ENCODE data around the gene ARMC3. TPM values are rescaled to one million over a fixed set of nuclear protein-coding genes. Genes with fewer than 3 reads are reported as not detected.

ARMC3 gene
- polyA plus RNA-seq, 1 donor from 2014 or later, result 0.22 TPM

DNA sequence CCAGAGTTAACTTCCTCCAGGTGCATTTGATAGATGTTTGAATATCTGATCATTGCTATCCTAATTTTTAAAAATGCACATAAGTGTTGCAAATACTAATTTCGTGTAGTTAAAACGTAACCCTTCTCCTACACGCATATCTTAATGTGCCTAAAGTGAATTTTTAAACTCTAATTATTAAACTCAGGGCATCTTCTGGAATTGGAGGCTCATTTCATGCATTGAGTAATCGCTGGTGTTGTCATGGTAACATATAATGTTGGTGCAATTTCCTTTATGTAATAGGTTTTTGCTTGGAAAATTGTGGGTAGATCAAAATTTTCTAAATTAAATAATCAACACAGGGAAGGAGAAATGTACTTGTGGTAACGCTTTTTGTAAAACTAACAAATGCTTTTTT is 56.2 kb downstream of the ARMC3 start:
- no peaks in the 10 kb centered on the region for H3K36me3 ChIP-seq (ENCODE audit: insufficient read depth, low read length)
- H3K9me3 ChIP-seq (ENCODE audit: low read length), result no peaks in the 10 kb centered on the region
- no peaks in the 10 kb centered on the region for H3K9me2 ChIP-seq (ENCODE audit: insufficient read depth, low read length)
- H3K4me2 ChIP-seq (ENCODE audit: low read length), result no peak overlapping the region
- H4K20me1 ChIP-seq (ENCODE audit: insufficient read depth), result no peaks in the 10 kb centered on the region
- no peaks in the 10 kb centered on the region for H3F3A ChIP-seq (ENCODE audit: insufficient read depth, low read length, poor library complexity, severe bottlenecking)
- no peaks in the 10 kb centered on the region for H3K79me2 ChIP-seq (replicated peaks; ENCODE audit: insufficient read depth, low read length)
- no peak overlapping the region for H2AFZ ChIP-seq (ENCODE audit: low read depth, low read length)
- TF ChIP-seq MXI1 (conservative IDR thresholded peaks at IDR 0.05; ENCODE audit: poor library complexity, severe bottlenecking), result no peak
- no peak overlapping the region for H3K9ac ChIP-seq (ENCODE audit: low read length)
- H3K27me3 ChIP-seq (ENCODE audit: insufficient read depth, low read depth, low read length), result no peaks in the 10 kb centered on the region
- no peak overlapping the region for H3K27ac ChIP-seq (ENCODE audit: low read length)
- no peak overlapping the region for H3K4me3 ChIP-seq (ENCODE audit: low read length)

DNA sequence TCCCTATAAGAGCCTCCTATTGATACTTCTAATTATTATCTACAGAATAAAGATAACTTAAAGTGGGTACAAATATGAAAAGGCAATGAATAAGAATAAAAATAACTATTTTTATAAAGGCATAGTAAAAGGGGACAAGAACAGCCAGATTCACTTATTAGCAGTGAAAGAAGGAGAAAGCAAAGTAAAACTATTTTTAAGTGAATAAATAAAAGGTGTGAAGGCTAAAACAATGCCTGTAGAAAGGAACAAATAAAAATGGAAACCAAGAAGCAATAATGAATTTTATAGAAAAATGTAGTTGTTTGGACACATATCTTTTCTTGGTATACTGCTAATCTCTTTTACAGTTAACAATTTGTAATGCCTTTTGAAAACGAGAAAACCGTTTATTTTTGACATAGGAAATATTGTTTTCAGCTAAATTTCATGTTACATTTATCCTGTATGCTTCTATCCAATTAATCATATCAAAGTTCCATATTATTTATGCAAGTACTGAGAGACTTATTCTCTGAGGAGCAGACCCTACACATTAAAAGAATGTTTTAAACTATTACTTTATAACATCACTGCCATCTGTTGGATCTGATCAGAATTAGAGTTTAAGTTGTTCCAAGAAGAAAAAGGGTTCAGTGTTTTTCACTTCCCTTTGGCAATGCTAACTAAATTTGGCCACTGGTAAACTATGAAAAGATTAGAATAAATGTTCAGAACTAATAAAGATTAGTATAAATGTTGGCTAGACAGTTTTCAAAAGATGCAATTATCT is 59.1 kb downstream of the ARMC3 start:
- TF ChIP-seq SMC3 (conservative IDR thresholded peaks at IDR 0.05; ENCODE audit: poor library complexity) (peak; percentile 73), EZH2 (IDR thresholded peaks at IDR 0.05; ENCODE audit: borderline replicate concordance, insufficient read depth, low read length, poor library complexity, severe bottlenecking) (no peak), TAF1 (IDR thresholded peaks at IDR 0.05; ENCODE audit: low read depth) (no peak), RAD21 (conservative IDR thresholded peaks at IDR 0.05) (peak; percentile 76), MXI1 (conservative IDR thresholded peaks at IDR 0.05; ENCODE audit: poor library complexity, severe bottlenecking) (no peak), EP300 (conservative IDR thresholded peaks at IDR 0.05; ENCODE audit: poor library complexity, severe bottlenecking) (no peak), POLR2AphosphoS5 (IDR thresholded peaks at IDR 0.05) (no peak)
- TF ChIP-seq, protein P1, sequence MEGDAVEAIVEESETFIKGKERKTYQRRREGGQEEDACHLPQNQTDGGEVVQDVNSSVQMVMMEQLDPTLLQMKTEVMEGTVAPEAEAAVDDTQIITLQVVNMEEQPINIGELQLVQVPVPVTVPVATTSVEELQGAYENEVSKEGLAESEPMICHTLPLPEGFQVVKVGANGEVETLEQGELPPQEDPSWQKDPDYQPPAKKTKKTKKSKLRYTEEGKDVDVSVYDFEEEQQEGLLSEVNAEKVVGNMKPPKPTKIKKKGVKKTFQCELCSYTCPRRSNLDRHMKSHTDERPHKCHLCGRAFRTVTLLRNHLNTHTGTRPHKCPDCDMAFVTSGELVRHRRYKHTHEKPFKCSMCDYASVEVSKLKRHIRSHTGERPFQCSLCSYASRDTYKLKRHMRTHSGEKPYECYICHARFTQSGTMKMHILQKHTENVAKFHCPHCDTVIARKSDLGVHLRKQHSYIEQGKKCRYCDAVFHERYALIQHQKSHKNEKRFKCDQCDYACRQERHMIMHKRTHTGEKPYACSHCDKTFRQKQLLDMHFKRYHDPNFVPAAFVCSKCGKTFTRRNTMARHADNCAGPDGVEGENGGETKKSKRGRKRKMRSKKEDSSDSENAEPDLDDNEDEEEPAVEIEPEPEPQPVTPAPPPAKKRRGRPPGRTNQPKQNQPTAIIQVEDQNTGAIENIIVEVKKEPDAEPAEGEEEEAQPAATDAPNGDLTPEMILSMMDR (IDR thresholded peaks at IDR 0.05; ENCODE audit: poor library complexity, severe bottlenecking), result peak; percentile 70
- TF ChIP-seq, protein P2, sequence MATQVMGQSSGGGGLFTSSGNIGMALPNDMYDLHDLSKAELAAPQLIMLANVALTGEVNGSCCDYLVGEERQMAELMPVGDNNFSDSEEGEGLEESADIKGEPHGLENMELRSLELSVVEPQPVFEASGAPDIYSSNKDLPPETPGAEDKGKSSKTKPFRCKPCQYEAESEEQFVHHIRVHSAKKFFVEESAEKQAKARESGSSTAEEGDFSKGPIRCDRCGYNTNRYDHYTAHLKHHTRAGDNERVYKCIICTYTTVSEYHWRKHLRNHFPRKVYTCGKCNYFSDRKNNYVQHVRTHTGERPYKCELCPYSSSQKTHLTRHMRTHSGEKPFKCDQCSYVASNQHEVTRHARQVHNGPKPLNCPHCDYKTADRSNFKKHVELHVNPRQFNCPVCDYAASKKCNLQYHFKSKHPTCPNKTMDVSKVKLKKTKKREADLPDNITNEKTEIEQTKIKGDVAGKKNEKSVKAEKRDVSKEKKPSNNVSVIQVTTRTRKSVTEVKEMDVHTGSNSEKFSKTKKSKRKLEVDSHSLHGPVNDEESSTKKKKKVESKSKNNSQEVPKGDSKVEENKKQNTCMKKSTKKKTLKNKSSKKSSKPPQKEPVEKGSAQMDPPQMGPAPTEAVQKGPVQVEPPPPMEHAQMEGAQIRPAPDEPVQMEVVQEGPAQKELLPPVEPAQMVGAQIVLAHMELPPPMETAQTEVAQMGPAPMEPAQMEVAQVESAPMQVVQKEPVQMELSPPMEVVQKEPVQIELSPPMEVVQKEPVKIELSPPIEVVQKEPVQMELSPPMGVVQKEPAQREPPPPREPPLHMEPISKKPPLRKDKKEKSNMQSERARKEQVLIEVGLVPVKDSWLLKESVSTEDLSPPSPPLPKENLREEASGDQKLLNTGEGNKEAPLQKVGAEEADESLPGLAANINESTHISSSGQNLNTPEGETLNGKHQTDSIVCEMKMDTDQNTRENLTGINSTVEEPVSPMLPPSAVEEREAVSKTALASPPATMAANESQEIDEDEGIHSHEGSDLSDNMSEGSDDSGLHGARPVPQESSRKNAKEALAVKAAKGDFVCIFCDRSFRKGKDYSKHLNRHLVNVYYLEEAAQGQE (IDR thresholded peaks at IDR 0.05; ENCODE audit: borderline replicate concordance), result no peak
- Histone ChIP-seq H3K9me2 (ENCODE audit: insufficient read depth, low read length) (no peaks in the 10 kb centered on the region), H3K4me2 (ENCODE audit: low read length) (no peak overlapping the region), H3K79me2 (replicated peaks; ENCODE audit: insufficient read depth, low read length) (no peaks in the 10 kb centered on the region), H2AFZ (ENCODE audit: low read depth, low read length) (no peak overlapping the region), H3K27ac (ENCODE audit: low read length) (no peak overlapping the region), H3K4me3 (ENCODE audit: low read length) (no peak overlapping the region), H4K20me1 (ENCODE audit: insufficient read depth) (no peaks in the 10 kb centered on the region), H3K27me3 (ENCODE audit: insufficient read depth, low read depth, low read length) (no peaks in the 10 kb centered on the region), H3K9me3 (ENCODE audit: low read length) (no peaks in the 10 kb centered on the region), H3K9ac (ENCODE audit: low read length) (no peak overlapping the region), H3K36me3 (ENCODE audit: insufficient read depth, low read length) (no peaks in the 10 kb centered on the region), H3F3A (ENCODE audit: insufficient read depth, low read length, poor library complexity, severe bottlenecking) (no peaks in the 10 kb centered on the region)
